ENCODE measurements around the gene STK10. TPM values are rescaled to one million over a fixed set of nuclear protein-coding genes. Genes with fewer than 3 reads are reported as not detected.
"Not testable (repeated sequence)": the region's sequence is repeated elsewhere in the genome, so short reads cannot be mapped to it uniquely, and the experiment has no call there.

Gene STK10
- total and polyA plus RNA-seq, 5 donors = 6.1 to 15.7 (median 11.0) TPM

GRCh38 chr5:172213126-172213525 is 25.1 kb upstream of the STK10 start:
- H3K4me1 ChIP-seq (ENCODE audit: control insufficient read depth, insufficient read depth, low read length) = no peaks in the 10 kb centered on the region
- no peaks in the 10 kb centered on the region for H3K9me3 ChIP-seq (ENCODE audit: control insufficient read depth, low read length)
- H3K27me3 ChIP-seq (ENCODE audit: control insufficient read depth, insufficient read depth) = no peaks in the 10 kb centered on the region
- DNase-seq = no peak
- H3K27ac ChIP-seq (ENCODE audit: low read length) = no peak overlapping the region
- H3K4me3 ChIP-seq (ENCODE audit: low read length) = no peak overlapping the region
- ATAC-seq = no peak
- 93% methylated on average over 4 of the region's 4 CpGs for WGBS
- intact Hi-C loops (cut with DNase I) = no loop called here

GRCh38 chr5:172211676-172212075 is 23.7 kb upstream of the STK10 start:
- intact Hi-C loops (cut with DNase I) = no loop called here
- no peaks in the 10 kb centered on the region for H3K27me3 ChIP-seq (ENCODE audit: control insufficient read depth, insufficient read depth)
- no peak overlapping the region for H3K27ac ChIP-seq (ENCODE audit: low read length)
- ATAC-seq = no peak
- no peak overlapping the region for H3K4me3 ChIP-seq (ENCODE audit: low read length)
- no peak for DNase-seq
- H3K9me3 ChIP-seq (ENCODE audit: control insufficient read depth, low read length) = no peaks in the 10 kb centered on the region
- 92% methylated on average over 8 of the region's 8 CpGs for WGBS
- H3K4me1 ChIP-seq (ENCODE audit: control insufficient read depth, insufficient read depth, low read length) = peaks cover 1% of the 10 kb centered on the region

- ATAC-seq = no peak
- Histone ChIP-seq H3K9me3 (ENCODE audit: control insufficient read depth, low read length) (no peaks in the 10 kb centered on the region), H3K4me1 (ENCODE audit: control insufficient read depth, insufficient read depth, low read length) (peaks cover 2% of the 10 kb centered on the region), H3K27me3 (ENCODE audit: control insufficient read depth, insufficient read depth) (no peaks in the 10 kb centered on the region), H3K4me3 (ENCODE audit: low read length) (no peak overlapping the region), H3K27ac (ENCODE audit: low read length) (no peak overlapping the region)
- DNase-seq = no peak
- intact Hi-C loops (cut with DNase I) = loop anchor here in 1 of 4 donors (10.0 kb wide), 1 partner anchor 55 kb away; no protein-coding TSS in a partner anchor
- 96% methylated on average over 2 of the region's 2 CpGs for WGBS
Measured at GRCh38 chr5:172209714-172210113, 21.7 kb upstream of the STK10 start.

GRCh38 chr5:172207511-172207910 is 19.5 kb upstream of the STK10 start:
- DNase-seq (no peak), ATAC-seq (no peak)
- Histone ChIP-seq H3K4me3 (ENCODE audit: low read length) (no peak overlapping the region), H3K27ac (ENCODE audit: low read length) (no peak overlapping the region), H3K4me1 (ENCODE audit: control insufficient read depth, insufficient read depth, low read length) (peaks cover 2% of the 10 kb centered on the region), H3K27me3 (ENCODE audit: control insufficient read depth, insufficient read depth) (no peaks in the 10 kb centered on the region), H3K9me3 (ENCODE audit: control insufficient read depth, low read length) (no peaks in the 10 kb centered on the region)
- intact Hi-C loops (cut with DNase I) = loop anchor here in 1 of 4 donors (10.0 kb wide), 1 partner anchor 57 kb away; no protein-coding TSS in a partner anchor
- WGBS = 58% methylated on average over 3 of the region's 3 CpGs

- not testable (repeated sequence) for H3K4me3 ChIP-seq (ENCODE audit: low read length); H3K9me3 ChIP-seq (ENCODE audit: control insufficient read depth, low read length); H3K4me1 ChIP-seq (ENCODE audit: control insufficient read depth, insufficient read depth, low read length); H3K27ac ChIP-seq (ENCODE audit: low read length); ATAC-seq; DNase-seq; H3K27me3 ChIP-seq (ENCODE audit: control insufficient read depth, insufficient read depth)
- WGBS = 92% methylated on average over 11 of the region's 11 CpGs
- intact Hi-C loops (cut with DNase I) = loop anchor here in 1 of 4 donors (10.0 kb wide), 1 partner anchor 59 kb away; no protein-coding TSS in a partner anchor
Measured at GRCh38 chr5:172205984-172206383, 18.0 kb upstream of the STK10 start.

- no peak overlapping the region for H3K4me3 ChIP-seq (ENCODE audit: low read length)
- H3K27me3 ChIP-seq (ENCODE audit: control insufficient read depth, insufficient read depth) = no peaks in the 10 kb centered on the region
- no peaks in the 10 kb centered on the region for H3K4me1 ChIP-seq (ENCODE audit: control insufficient read depth, insufficient read depth, low read length)
- no peaks in the 10 kb centered on the region for H3K9me3 ChIP-seq (ENCODE audit: control insufficient read depth, low read length)
- 86% methylated on average over 6 of the region's 6 CpGs for WGBS
- no peak for ATAC-seq
- H3K27ac ChIP-seq (ENCODE audit: low read length) = no peak overlapping the region
- no peak for DNase-seq
- intact Hi-C loops (cut with DNase I) = loop anchor here in 1 of 4 donors (10.0 kb wide), 1 partner anchor 64 kb away; no protein-coding TSS in a partner anchor
Measured at GRCh38 chr5:172200476-172200875, 12.5 kb upstream of the STK10 start.

- Histone ChIP-seq H3K27me3 (ENCODE audit: control insufficient read depth, insufficient read depth) (no peaks in the 10 kb centered on the region), H3K9me3 (ENCODE audit: control insufficient read depth, low read length) (no peaks in the 10 kb centered on the region), H3K27ac (ENCODE audit: low read length) (no peak overlapping the region), H3K4me3 (ENCODE audit: low read length) (no peak overlapping the region), H3K4me1 (ENCODE audit: control insufficient read depth, insufficient read depth, low read length) (no peaks in the 10 kb centered on the region)
- intact Hi-C loops (cut with DNase I) = no loop called here
- DNase-seq = no peak
- ATAC-seq = no peak
- 82% methylated on average over 10 of the region's 10 CpGs for WGBS
Measured at GRCh38 chr5:172199446-172199845, 11.4 kb upstream of the STK10 start.

- H3K27me3 ChIP-seq (ENCODE audit: control insufficient read depth, insufficient read depth); ATAC-seq; H3K9me3 ChIP-seq (ENCODE audit: control insufficient read depth, low read length); DNase-seq; H3K4me3 ChIP-seq (ENCODE audit: low read length); H3K4me1 ChIP-seq (ENCODE audit: control insufficient read depth, insufficient read depth, low read length); H3K27ac ChIP-seq (ENCODE audit: low read length); intact Hi-C loops (cut with DNase I): not testable (repeated sequence)
- 83% methylated on average over 4 of the region's 4 CpGs for WGBS
Measured at GRCh38 chr5:172197775-172198174, 9.8 kb upstream of the STK10 start.

GRCh38 chr5:172194985-172195774 is 7.2 kb upstream of the STK10 start:
- intact Hi-C loops (cut with DNase I) = no loop called here
- no peaks in the 10 kb centered on the region for H3K9me3 ChIP-seq (ENCODE audit: control insufficient read depth, low read length)
- DNase-seq = no peak
- no peak overlapping the region for H3K4me3 ChIP-seq (ENCODE audit: low read length)
- H3K27ac ChIP-seq (ENCODE audit: low read length) = no peak overlapping the region
- H3K4me1 ChIP-seq (ENCODE audit: control insufficient read depth, insufficient read depth, low read length) = no peaks in the 10 kb centered on the region
- ATAC-seq = no peak
- H3K27me3 ChIP-seq (ENCODE audit: control insufficient read depth, insufficient read depth) = no peaks in the 10 kb centered on the region
- WGBS = 75% methylated on average over 6 of the region's 6 CpGs

- Histone ChIP-seq H3K27me3 (ENCODE audit: control insufficient read depth, insufficient read depth) (no peaks in the 10 kb centered on the region), H3K27ac (ENCODE audit: low read length) (no peak within 1 kb of the TSS), H3K4me3 (ENCODE audit: low read length) (no peak within 1 kb of the TSS), H3K4me1 (ENCODE audit: control insufficient read depth, insufficient read depth, low read length) (no peaks in the 10 kb centered on the region), H3K9me3 (ENCODE audit: control insufficient read depth, low read length) (no peaks in the 10 kb centered on the region)
- no peak for DNase-seq
- WGBS = 80% methylated on average over 6 of the region's 6 CpGs
- intact Hi-C loops (cut with DNase I) = no loop called here
- ATAC-seq = no peak
Measured at GRCh38 chr5:172193872-172194271, 5.8 kb upstream of the STK10 start, which contains the start of gene EFCAB9. Gene EFCAB9, plus strand, starts transcription at chr5:172194172. Its CDS starts 1 bp downstream, at chr5:172194173.

GRCh38 chr5:172189693-172190296 is 1.8 kb upstream of the STK10 start:
- no peak for DNase-seq
- Histone ChIP-seq H3K4me3 (ENCODE audit: low read length) (no peak overlapping the region), H3K27me3 (ENCODE audit: control insufficient read depth, insufficient read depth) (no peaks in the 10 kb centered on the region), H3K4me1 (ENCODE audit: control insufficient read depth, insufficient read depth, low read length) (peaks cover 3% of the 10 kb centered on the region), H3K27ac (ENCODE audit: low read length) (no peak overlapping the region), H3K9me3 (ENCODE audit: control insufficient read depth, low read length) (no peaks in the 10 kb centered on the region)
- WGBS = 66% methylated on average over 3 of the region's 3 CpGs
- intact Hi-C loops (cut with DNase I) = loop anchor here (2.0 to 10.0 kb wide), 6 partner anchors 82 to 277 kb away; partner anchors contain the start of gene UBTD2 (in 2 of the 4)
- ATAC-seq = no peak

Measured in right cardiac atrium (tissue), 5 donors.